ENCODE data around the gene SPACA7. TPM values are rescaled to one million over a fixed set of nuclear protein-coding genes. Genes with fewer than 3 reads are reported as not detected.

Gene SPACA7
- total RNA-seq, 1 donor: not detected

DNA sequence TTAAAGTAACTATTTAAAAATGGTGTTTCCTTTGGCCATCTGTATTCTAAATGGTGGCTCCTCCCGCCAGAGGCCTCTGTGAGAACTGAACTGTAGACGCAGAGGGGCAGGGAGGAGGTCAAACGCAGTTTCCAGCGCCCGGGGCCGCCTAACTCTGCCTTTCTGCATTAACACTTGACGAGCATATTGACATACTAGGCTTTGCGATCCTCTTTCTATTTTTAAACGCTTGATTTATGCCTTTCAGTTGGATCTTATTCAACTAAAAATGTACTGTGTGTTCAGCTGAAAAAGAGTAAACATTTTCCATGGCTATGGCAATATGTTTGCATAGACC, 74.7 kb downstream of the SPACA7 start:
- no peak for DNase-seq (ENCODE audit: low read depth)
- H3K4me3 ChIP-seq (ENCODE audit: low read depth, low read length): no peak overlapping the region
- TF ChIP-seq, protein P1, sequence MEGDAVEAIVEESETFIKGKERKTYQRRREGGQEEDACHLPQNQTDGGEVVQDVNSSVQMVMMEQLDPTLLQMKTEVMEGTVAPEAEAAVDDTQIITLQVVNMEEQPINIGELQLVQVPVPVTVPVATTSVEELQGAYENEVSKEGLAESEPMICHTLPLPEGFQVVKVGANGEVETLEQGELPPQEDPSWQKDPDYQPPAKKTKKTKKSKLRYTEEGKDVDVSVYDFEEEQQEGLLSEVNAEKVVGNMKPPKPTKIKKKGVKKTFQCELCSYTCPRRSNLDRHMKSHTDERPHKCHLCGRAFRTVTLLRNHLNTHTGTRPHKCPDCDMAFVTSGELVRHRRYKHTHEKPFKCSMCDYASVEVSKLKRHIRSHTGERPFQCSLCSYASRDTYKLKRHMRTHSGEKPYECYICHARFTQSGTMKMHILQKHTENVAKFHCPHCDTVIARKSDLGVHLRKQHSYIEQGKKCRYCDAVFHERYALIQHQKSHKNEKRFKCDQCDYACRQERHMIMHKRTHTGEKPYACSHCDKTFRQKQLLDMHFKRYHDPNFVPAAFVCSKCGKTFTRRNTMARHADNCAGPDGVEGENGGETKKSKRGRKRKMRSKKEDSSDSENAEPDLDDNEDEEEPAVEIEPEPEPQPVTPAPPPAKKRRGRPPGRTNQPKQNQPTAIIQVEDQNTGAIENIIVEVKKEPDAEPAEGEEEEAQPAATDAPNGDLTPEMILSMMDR (IDR thresholded peaks at IDR 0.05; ENCODE audit: insufficient read depth, low read depth, low read length): no peak

DNA sequence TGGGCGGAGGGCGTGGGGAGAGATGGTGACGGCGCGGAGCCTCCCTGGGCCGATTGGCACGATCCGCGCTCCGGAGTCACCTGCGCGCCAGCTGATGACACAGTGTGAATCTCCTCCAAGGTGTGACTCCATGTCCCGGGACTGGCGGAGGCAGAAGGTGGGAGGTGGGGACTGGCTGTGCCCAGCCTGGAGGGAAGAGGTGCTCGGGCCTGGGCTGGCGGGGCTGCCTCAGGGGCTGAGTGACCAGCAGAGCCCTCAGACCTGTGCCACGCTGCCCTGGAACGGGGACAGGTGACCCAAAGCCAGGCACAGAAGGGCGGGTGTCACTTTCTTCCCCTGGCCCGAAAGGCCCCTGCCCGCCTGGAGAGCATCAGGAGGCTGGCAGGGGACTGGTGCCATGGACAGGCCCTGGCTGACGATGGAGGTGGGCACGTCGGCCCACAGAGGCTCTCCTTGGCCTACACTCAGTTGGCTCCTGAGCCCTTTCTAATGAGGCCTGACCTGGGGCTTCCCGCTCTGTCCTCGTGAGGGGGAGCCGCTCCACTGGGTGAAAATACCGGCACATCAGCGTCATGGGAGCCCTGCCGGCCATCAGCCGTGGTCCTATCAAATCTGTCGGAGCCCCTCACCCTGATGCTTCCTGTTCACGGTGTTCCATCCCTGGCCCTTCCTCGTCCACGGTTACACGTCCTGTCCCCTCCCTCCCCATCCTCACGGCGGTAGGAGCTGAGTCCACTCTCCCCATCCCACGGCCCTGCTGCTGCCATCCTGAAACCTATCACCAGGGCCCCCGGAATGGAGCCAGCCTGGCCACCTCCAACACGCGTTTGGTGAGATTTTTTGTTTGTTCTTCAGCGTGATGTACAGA, 75.6 kb downstream of the SPACA7 start:
- DNase-seq (ENCODE audit: low read depth): no peak
- TF ChIP-seq, protein P1 (IDR thresholded peaks at IDR 0.05; ENCODE audit: insufficient read depth, low read depth, low read length): no peak
- no peak overlapping the region for H3K4me3 ChIP-seq (ENCODE audit: low read depth, low read length)

DNA sequence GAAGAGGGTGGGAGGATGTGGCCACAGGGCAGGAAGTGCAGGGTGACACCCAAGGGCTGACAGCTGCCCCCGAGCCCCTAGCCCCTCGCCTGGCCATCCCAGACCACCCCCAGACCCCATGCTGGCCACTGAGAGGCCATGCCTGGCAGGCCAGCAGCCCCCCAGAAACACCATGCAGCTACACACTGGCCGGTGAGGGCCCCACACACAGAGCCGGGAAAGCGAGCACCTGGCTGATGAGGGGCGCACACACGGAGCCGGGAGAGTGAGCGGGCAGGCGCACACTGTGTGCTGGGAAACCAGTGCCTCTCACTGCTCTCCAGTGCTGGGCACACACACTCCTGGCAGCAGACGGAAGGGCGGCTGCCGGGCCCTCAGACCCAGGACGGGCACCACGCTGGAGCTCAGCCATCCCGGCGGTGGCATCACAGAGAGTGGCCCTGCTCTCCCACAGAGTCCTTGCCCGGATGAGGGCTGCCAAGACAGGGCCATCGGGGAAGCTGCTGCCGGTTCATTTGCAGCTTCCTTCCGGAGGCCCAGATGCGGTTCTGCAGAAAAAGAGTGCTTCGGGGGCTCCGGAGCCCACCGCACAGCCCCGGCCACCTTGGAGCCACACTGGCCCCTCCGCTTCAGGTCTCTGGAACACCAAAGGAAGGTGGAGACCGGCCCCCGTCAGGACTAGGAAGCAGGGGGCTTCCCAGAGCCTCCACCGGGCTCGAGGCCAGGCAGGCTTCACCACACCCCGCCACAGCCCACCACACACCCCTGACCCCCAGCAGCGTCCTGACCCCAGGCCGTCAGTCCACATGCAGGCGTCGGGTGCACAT, 76.4 kb downstream of the SPACA7 start:
- DNase-seq (ENCODE audit: low read depth): no peak
- TF ChIP-seq, protein P1 (IDR thresholded peaks at IDR 0.05; ENCODE audit: insufficient read depth, low read depth, low read length): no peak
- no peak overlapping the region for H3K4me3 ChIP-seq (ENCODE audit: low read depth, low read length)

DNA sequence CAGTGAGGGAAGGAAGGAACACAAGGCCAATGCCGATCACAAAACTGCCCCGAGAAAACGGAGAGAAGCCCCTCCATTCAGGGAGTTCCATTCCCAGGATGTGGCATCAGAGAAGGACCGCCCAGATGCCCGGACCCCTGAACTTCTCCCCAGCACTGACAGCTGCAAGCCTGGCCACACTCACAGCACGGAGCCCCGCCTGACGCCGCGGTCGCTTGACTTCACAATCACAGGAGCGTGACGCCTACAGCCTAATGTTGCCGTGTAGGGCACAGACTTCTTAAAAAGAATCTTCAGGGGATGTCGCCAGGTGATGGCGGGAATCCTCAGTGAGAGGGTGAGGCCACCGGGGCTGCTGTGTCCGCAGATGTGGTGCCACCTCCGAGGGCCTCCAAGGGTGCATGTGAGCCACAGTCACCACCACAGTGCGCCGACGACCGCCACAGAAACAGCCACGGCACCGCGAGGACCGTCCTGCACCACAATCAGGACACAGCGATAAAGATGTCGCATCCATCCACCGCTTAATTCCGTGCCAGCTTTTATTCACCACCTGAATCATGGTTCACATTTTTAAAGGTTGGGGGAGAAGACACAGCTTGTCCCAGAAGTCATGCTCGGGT, 77.2 kb downstream of the SPACA7 start:
- DNase-seq (ENCODE audit: low read depth): no peak
- TF ChIP-seq, protein P1 (IDR thresholded peaks at IDR 0.05; ENCODE audit: insufficient read depth, low read depth, low read length): no peak
- H3K4me3 ChIP-seq (ENCODE audit: low read depth, low read length): no peak overlapping the region

DNA sequence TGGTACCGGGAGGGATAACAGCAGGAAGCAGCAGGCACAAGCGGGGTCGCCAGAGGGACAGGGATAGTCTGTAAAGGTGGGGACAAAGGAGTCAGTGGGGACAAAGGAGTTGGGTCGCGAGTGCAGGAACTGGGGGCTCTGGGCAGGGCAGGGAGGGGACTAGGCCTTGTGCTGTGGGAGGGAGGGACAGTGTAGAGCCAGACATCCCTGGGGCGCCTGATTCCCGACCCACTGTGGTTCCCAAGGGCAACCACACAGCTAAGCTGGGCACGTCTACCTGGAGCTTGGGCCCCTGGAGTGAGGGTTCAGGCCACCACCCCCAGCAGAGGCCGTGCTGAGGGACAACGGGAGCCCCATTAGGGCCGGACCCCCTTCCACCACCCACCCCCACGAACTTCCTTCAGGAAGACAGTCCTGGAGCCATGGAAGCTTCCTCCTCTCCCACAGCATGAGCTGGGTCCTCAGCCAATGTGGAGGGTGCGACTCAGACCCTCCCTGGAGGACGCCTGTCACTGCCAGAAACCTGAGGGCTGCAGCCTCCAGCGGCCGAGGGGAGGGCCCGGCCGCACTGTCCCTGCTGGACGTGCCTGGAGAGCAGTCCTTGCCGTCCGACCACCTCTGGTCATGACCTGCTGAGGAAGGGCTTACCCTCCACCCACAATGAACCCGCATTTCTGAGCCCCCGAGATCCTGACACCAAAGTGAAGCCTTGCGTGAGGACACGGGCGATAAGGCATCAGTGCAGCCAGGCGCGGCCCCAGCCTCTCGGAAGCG, 77.9 kb downstream of the SPACA7 start:
- DNase-seq (ENCODE audit: low read depth): no peak
- TF ChIP-seq, protein P1 (IDR thresholded peaks at IDR 0.05; ENCODE audit: insufficient read depth, low read depth, low read length): no peak
- H3K4me3 ChIP-seq (ENCODE audit: low read depth, low read length): no peak overlapping the region

DNA sequence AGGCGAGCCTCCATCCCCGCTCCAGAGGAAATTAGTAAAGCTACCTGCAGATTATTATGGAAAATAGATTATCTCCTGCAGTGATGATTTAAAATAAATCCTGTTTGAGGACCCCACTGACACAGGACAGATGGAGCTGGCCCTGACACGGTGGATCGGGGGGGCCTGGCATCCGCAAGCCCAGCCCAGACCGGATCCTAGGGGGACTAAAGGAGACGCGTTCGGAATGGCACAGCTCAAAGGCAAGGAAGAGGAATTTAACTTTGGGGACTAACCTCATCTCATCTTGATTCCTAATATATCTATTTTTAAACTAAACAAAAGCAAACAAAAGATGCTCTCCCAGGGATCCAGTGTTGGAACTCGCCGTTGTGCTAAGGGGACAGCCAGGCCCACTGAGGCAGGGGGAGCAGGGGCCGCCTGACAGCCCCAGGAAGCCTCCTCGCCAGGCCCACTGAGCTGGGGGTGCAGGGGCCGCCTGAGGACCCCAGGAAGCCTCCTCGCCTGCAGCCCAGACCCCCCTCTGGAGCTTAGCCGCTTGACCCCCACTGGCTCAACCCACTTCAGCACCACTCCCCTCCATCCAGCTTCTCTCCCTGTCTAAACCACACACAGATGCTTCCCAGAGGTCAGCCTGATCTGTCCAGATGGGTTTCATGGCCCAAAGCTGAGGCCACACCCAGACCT, 78.6 kb downstream of the SPACA7 start:
- DNase-seq (ENCODE audit: low read depth): no peak
- H3K4me3 ChIP-seq (ENCODE audit: low read depth, low read length): no peak overlapping the region
- TF ChIP-seq, protein P1 (IDR thresholded peaks at IDR 0.05; ENCODE audit: insufficient read depth, low read depth, low read length): no peak

Data from fibroblast of villous mesenchyme (primary cell).